ENCODE results near the gene METTL6. TPM values are rescaled to one million over a fixed set of nuclear protein-coding genes. Genes with fewer than 3 reads are reported as not detected.
"Not testable (repeated sequence)": the region's sequence is repeated elsewhere in the genome, so short reads cannot be mapped to it uniquely, and the experiment has no call there.

METTL6 gene
- total and polyA plus RNA-seq, 7 donors = 6.5 to 18.5 (median 8.1) TPM

DNA sequence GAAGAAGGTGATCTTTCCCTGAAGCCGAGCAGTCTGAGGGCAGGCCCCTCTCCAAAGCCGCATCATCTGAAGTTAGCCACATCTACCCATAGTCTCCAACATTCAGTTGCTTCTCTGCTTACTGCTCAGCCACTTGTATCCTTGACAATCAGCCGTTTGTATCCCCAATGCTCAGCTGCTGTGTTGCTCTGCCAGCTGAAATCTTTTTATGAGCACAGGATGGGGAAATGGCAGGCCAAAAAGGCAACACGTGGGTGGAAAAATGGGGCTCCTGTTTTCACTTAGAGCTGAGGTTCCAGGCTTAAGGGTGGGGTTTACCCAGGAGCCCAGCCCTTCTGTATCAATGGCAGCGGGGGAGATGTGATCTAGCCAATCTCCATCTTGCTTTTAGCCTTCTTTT lies 36.3 kb downstream of the METTL6 start:
- TF ChIP-seq, protein P1, sequence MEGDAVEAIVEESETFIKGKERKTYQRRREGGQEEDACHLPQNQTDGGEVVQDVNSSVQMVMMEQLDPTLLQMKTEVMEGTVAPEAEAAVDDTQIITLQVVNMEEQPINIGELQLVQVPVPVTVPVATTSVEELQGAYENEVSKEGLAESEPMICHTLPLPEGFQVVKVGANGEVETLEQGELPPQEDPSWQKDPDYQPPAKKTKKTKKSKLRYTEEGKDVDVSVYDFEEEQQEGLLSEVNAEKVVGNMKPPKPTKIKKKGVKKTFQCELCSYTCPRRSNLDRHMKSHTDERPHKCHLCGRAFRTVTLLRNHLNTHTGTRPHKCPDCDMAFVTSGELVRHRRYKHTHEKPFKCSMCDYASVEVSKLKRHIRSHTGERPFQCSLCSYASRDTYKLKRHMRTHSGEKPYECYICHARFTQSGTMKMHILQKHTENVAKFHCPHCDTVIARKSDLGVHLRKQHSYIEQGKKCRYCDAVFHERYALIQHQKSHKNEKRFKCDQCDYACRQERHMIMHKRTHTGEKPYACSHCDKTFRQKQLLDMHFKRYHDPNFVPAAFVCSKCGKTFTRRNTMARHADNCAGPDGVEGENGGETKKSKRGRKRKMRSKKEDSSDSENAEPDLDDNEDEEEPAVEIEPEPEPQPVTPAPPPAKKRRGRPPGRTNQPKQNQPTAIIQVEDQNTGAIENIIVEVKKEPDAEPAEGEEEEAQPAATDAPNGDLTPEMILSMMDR (IDR thresholded peaks at IDR 0.05) = no peak
- intact Hi-C loops (cut with DNase I) = no loop called here

DNA sequence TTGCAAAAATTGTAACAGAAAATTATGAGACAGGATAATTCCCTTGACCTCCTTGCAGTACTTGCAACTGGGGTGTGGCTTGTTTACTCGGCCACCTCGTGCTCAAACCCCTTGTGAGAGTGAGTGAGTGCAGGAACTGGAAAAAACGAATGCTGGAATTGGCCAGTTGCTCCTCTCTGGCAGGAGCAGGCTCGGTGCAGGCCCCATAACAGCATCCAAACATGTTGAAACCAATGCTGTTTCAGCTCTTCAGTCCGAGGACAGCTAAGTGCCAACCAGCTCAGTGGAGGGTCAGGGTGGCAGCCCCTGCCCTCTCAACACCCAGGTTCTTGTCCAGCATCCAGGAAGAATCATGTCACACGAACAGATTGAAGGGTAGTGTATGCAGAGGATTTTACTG lies 36.9 kb downstream of the METTL6 start:
- Histone ChIP-seq H3K27ac (no peak overlapping the region), H3K9me3 (no peaks in the 10 kb centered on the region), H3K4me3 (no peak overlapping the region), H3K36me3 (ENCODE audit: insufficient read depth in 1 of 2, low read depth in 1 of 2) (no peaks in the 10 kb centered on the region), H3K4me1 (no peaks in the 10 kb centered on the region), H3K27me3 (ENCODE audit: insufficient read depth in 3 of 3, low read length in 2 of 3) (no peaks in the 10 kb centered on the region)
- no peak for DNase-seq
- WGBS, 3 donors = 67 to 74% (median 67%) methylated on average over 6 of the region's 6 CpGs
- intact Hi-C loops (cut with DNase I) = no loop called here
- TF ChIP-seq, protein P1 (IDR thresholded peaks at IDR 0.05) = no peak
- ATAC-seq = peak in 1 of 4 donors; percentile 17

More for the DNA sequence above, 36.3 kb downstream of the METTL6 start:
- no peaks in the 10 kb centered on the region for H3K36me3 ChIP-seq (ENCODE audit: insufficient read depth in 1 of 2, low read depth in 1 of 2)
- DNase-seq (no peak), ATAC-seq (no peak)
- no peak overlapping the region for H3K4me3 ChIP-seq
- H3K27ac ChIP-seq = no peak overlapping the region
- H3K27me3 ChIP-seq (ENCODE audit: insufficient read depth in 3 of 3, low read length in 2 of 3) = no peaks in the 10 kb centered on the region
- H3K9me3 ChIP-seq = no peaks in the 10 kb centered on the region
- no peaks in the 10 kb centered on the region for H3K4me1 ChIP-seq
- 65 to 66% (median 65%) methylated on average over 5 of the region's 5 CpGs for WGBS, 3 donors

DNA sequence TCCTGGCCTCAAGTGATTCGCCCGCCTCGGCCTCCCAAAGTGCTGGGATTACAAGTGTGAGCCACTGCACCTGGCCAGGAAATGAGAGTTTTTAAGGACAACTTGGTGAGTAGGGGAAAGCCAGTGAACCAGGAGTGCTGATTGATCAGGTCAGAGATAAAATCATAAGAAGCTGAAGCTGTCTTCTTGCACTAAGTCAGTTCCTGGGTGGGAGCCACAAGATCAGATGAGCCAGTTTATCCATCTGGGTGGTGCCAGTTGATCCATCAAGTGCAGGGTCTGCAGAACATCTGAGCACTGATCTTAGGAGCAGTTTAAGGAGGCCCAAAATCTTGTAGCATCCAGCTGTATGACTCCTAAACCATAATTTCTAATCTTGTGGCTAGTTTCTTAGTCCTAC lies 39.0 kb downstream of the METTL6 start:
- H3K27ac ChIP-seq; H3K4me3 ChIP-seq; H3K36me3 ChIP-seq (ENCODE audit: insufficient read depth in 1 of 2, low read depth in 1 of 2); H3K9me3 ChIP-seq; ATAC-seq; H3K4me1 ChIP-seq; DNase-seq; H3K27me3 ChIP-seq (ENCODE audit: insufficient read depth in 3 of 3, low read length in 2 of 3): not testable (repeated sequence)
- intact Hi-C loops (cut with DNase I) = loop anchor here in 1 of 2 donors (10.0 kb wide), 1 partner anchor 274 kb away; no protein-coding TSS in a partner anchor
- 86 to 95% (median 93%) methylated on average over 3 of the region's 3 CpGs for WGBS, 3 donors

DNA sequence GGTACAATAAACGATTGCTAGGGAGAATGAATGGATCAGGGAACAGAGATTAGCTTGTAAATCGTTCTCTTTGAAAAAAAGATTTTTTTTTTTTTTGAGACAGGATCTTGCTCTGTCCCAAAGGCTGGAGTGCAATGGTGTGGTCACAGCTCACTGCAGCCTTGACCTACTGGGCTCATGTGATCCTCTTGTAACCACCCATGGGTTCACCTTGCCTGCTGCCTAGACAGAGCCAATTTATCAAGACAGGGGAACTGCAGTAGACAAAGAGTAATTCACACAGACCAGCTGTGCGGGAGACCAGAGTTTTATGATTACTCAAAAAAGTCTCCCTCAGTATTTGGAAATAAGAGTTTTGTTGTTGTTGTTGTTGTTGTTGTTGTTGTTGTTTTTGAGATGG lies 39.6 kb downstream of the METTL6 start:
- Histone ChIP-seq H3K4me3 (no peak overlapping the region), H3K27me3 (ENCODE audit: insufficient read depth in 3 of 3, low read length in 2 of 3) (no peaks in the 10 kb centered on the region), H3K27ac (no peak overlapping the region), H3K9me3 (no peaks in the 10 kb centered on the region), H3K4me1 (no peaks in the 10 kb centered on the region), H3K36me3 (ENCODE audit: insufficient read depth in 1 of 2, low read depth in 1 of 2) (no peaks in the 10 kb centered on the region)
- TF ChIP-seq, protein P1 (IDR thresholded peaks at IDR 0.05) = no peak
- intact Hi-C loops (cut with DNase I) = loop anchor here in 1 of 2 donors (10.0 kb wide), 1 partner anchor 273 kb away; no protein-coding TSS in a partner anchor
- ATAC-seq (peak in 1 of 4 donors; percentile 41), DNase-seq (no peak)
- WGBS, 3 donors = 88 to 95% (median 89%) methylated on average over 3 of the region's 3 CpGs

DNA sequence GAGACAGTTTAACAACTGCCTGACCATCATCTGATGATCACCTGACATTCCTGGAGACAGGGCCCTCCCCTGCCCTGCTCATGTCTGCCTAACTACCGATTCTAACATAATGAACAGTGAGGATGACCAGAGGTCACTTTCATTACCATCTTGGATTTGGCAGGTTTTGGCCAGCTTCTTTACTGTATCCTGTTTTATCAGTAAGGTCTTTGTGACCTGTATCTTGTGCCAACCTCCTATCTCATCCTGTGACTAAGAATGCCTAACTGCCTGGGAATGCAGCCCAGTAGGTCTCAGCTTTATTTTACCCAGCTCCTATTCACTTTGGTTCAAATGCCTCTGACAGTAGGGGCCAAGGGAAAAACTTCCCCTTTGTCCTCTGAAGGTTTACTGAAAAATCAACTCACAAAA lies 40.2 kb downstream of the METTL6 start:
- H3K4me3 ChIP-seq = no peak overlapping the region
- no peaks in the 10 kb centered on the region for H3K36me3 ChIP-seq (ENCODE audit: insufficient read depth in 1 of 2, low read depth in 1 of 2)
- no peaks in the 10 kb centered on the region for H3K9me3 ChIP-seq
- no peak overlapping the region for H3K27ac ChIP-seq
- ATAC-seq (no peak), DNase-seq (no peak)
- no peaks in the 10 kb centered on the region for H3K27me3 ChIP-seq (ENCODE audit: insufficient read depth in 3 of 3, low read length in 2 of 3)
- 40 to 48% (median 45%) methylated on average over 1 of the region's 1 CpG for WGBS, 3 donors
- no peaks in the 10 kb centered on the region for H3K4me1 ChIP-seq
- TF ChIP-seq, protein P1 (IDR thresholded peaks at IDR 0.05) = no peak
- intact Hi-C loops (cut with DNase I) = loop anchor here in 1 of 2 donors (10.0 kb wide), 1 partner anchor 272 kb away; no protein-coding TSS in a partner anchor

DNA sequence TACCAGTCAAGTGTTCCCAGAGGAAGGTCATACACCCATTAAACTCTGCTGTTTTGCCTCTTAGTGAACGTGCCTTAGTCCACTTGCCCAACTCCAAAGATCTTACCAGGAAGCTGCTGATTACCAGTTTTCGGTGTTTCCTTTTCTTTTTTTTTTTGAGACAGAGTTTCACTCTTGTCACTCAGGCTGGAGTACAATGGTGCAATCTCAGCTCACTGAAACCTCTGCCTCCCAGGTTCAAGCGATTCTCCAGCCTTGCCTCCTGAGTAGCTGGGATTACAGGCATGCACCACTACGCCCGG lies 40.7 kb downstream of the METTL6 start:
- not testable (repeated sequence) for H3K4me1 ChIP-seq; H3K4me3 ChIP-seq; H3K27ac ChIP-seq; ATAC-seq; H3K36me3 ChIP-seq (ENCODE audit: insufficient read depth in 1 of 2, low read depth in 1 of 2); H3K9me3 ChIP-seq; DNase-seq; H3K27me3 ChIP-seq (ENCODE audit: insufficient read depth in 3 of 3, low read length in 2 of 3)
- intact Hi-C loops (cut with DNase I) = loop anchor here in 1 of 2 donors (10.0 kb wide), 1 partner anchor 272 kb away; no protein-coding TSS in a partner anchor
- WGBS, 3 donors = 73 to 88% (median 86%) methylated on average over 5 of the region's 5 CpGs
